Ectodermal cell (in vitro differentiated cells): ENCODE data around the gene MST1R.

Experiments
- H3K27ac ChIP-seq: 2 replicates; pipeline ENCODE4 v1.7.0; 2013; ENCODE audit warnings: mild to moderate bottlenecking, low read depth, low read length; ENCODE audit not compliant: insufficient read depth, poor library complexity, severe bottlenecking
- H3K27me3 ChIP-seq: 2 replicates; pipeline ENCODE4 v1.7.0; 2013; ENCODE audit warnings: mild to moderate bottlenecking, low read length; ENCODE audit not compliant: insufficient read depth, control insufficient read depth, poor library complexity, severe bottlenecking
- H3K36me3 ChIP-seq: one replicate; pipeline ENCODE4 v1.7.0; 2013; ENCODE audit warnings: low read length; ENCODE audit not compliant: control insufficient read depth, insufficient read depth
- H3K4me1 ChIP-seq: one replicate; pipeline ENCODE4 v1.7.0; 2013; ENCODE audit warnings: low read length; ENCODE audit not compliant: control insufficient read depth, insufficient read depth
- H3K4me3 ChIP-seq: 2 replicates; pipeline ENCODE4 v1.7.0; 2013; ENCODE audit warnings: low read depth, low read length, control low read depth; ENCODE audit not compliant: insufficient read depth
- H3K9me3 ChIP-seq: 2 replicates; pipeline ENCODE4 v1.7.0; 2013; ENCODE audit warnings: mild to moderate bottlenecking, low read length, moderate library complexity; ENCODE audit not compliant: control insufficient read depth
- WGBS, 2 experiments: methylation state at CpG; one replicate each; pipeline ENCODE4 v1.1.7; 2013; ENCODE audit warnings: missing lambda C conversion rate in 2 of 2; 5-methylcytosine and 5-hydroxymethylcytosine counted together

Gene MST1R

DNA sequence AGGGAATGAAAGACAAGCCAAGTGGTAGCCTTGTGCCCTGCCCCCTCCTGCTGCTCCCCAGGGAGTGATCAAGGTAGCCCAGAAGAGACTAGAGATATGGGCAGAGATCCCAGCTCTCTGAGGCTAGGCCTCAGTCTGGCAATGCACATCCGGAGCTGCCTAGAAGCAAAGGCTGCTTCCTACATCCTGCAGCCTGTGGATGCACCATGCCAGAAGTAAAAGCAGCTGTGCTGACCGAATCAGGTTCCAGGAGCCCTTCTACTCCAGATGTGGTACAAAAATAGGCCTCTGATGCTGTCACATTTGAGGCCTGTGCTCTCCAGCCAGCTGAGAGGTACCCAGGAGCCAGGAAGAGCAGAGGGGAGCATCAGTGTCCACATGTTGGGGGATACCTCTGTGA lies 63.3 kb downstream of the MST1R start:
- Histone ChIP-seq H3K9me3 (no peaks in the 10 kb centered on the region), H3K4me1 (no peaks in the 10 kb centered on the region), H3K27ac (no peak overlapping the region), H3K36me3 (peaks cover 14% of the 10 kb centered on the region), H3K27me3 (no peaks in the 10 kb centered on the region), H3K4me3 (no peak overlapping the region)
- WGBS, 2 experiments, result 90% methylated on average over 2 of the region's 2 CpGs

DNA sequence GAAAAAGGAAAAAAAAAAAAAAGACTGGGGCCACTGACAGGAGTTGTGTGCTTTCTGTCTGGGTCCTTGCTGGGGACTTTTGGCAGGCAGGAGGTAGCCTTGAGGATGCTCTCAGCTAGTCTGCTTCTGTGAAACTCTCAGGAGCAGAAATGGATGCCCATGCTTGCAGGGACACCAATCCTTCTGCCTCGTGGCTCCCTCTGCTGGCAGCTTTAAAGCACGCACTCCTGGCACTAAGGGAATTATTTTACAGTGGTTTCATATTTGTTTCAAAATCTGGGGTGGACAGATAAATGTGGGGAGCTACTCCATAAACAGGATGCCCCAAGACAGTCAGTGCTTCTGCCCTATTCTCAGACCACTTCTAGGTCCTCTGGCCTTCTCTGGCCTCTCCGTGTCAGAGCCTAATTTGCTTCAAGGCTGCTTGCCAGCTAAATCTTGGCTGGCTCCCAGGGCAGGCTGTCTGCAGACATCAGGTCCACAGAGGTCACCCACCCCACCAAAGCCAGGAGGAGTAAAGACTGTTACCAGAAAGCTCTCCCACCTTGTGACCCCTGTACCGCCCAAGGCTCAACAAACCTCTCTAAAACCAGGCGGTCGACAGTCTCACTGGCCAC lies 64.4 kb downstream of the MST1R start:
- no peaks in the 10 kb centered on the region for H3K4me1 ChIP-seq
- no peak overlapping the region for H3K27ac ChIP-seq
- no peaks in the 10 kb centered on the region for H3K9me3 ChIP-seq
- peaks cover 13% of the 10 kb centered on the region for H3K36me3 ChIP-seq
- H3K4me3 ChIP-seq, result no peak overlapping the region
- no peaks in the 10 kb centered on the region for H3K27me3 ChIP-seq
- WGBS, 2 experiments, result 62 to 63% methylated on average over 6 of the region's 6 CpGs
